H7 (cell line): ENCODE results near the gene NPHS1. TPM values are rescaled to one million over a fixed set of nuclear protein-coding genes. Genes with fewer than 3 reads are reported as not detected.
"Not testable (repeated sequence)": the region's sequence is repeated elsewhere in the genome, so short reads cannot be mapped to it uniquely, and the experiment has no call there.

Experiments
- DNase-seq: peaks from one replicate; pipeline ENCODE4 v3.0.0; 2012
- H3K27me3 ChIP-seq: 2 replicates; pipeline ENCODE4 v1.6.0; 2011; ENCODE audit warnings: mild to moderate bottlenecking, low read length; ENCODE audit not compliant: control insufficient read depth, insufficient read depth
- H3K36me3 ChIP-seq: replicated peaks from 2 replicates; pipeline ENCODE4 v1.5.1; 2011; ENCODE audit warnings: low read length; ENCODE audit not compliant: control insufficient read depth, insufficient read depth
- H3K4me3 ChIP-seq: 2 replicates; pipeline ENCODE4 v1.5.1; 2011; ENCODE audit warnings: low read depth, mild to moderate bottlenecking, control low read depth, low read length, moderate library complexity; ENCODE audit not compliant: insufficient read depth
- total RNA-seq: library from RNA; depleted of rRNA; stranded (reverse); fragments of >200 nt; shearing (Covaris generic); gene quantifications from 2 replicates; pipeline ENCODE4 v1.2.3, GENCODE V29; 2014

NPHS1 gene
- total RNA-seq, 1 experiment from 2014 or later, result not detected

GRCh38 chr19:35847911-35848310, 4.4 kb downstream of the NPHS1 start:
- DNase-seq, result peak; percentile 43
- H3K4me3 ChIP-seq, result no peak overlapping the region
- peaks cover 62% of the 10 kb centered on the region for H3K27me3 ChIP-seq
- H3K36me3 ChIP-seq, result no peaks in the 10 kb centered on the region

- peak; percentile 85 for DNase-seq
- H3K36me3 ChIP-seq, result no peaks in the 10 kb centered on the region
- peak overlapping the region; percentile 43; the same call in 1 of the 2 replicates for H3K4me3 ChIP-seq
- peaks cover 63% of the 10 kb centered on the region for H3K27me3 ChIP-seq
Measured at GRCh38 chr19:35846038-35846668, 6.2 kb downstream of the NPHS1 start.

- peak; percentile 89 for DNase-seq
- peaks cover 57% of the 10 kb centered on the region for H3K27me3 ChIP-seq
- H3K4me3 ChIP-seq, result peak overlapping the region; percentile 43
- no peaks in the 10 kb centered on the region for H3K36me3 ChIP-seq
Measured at GRCh38 chr19:35845215-35846037, 6.9 kb downstream of the NPHS1 start.

DNA sequence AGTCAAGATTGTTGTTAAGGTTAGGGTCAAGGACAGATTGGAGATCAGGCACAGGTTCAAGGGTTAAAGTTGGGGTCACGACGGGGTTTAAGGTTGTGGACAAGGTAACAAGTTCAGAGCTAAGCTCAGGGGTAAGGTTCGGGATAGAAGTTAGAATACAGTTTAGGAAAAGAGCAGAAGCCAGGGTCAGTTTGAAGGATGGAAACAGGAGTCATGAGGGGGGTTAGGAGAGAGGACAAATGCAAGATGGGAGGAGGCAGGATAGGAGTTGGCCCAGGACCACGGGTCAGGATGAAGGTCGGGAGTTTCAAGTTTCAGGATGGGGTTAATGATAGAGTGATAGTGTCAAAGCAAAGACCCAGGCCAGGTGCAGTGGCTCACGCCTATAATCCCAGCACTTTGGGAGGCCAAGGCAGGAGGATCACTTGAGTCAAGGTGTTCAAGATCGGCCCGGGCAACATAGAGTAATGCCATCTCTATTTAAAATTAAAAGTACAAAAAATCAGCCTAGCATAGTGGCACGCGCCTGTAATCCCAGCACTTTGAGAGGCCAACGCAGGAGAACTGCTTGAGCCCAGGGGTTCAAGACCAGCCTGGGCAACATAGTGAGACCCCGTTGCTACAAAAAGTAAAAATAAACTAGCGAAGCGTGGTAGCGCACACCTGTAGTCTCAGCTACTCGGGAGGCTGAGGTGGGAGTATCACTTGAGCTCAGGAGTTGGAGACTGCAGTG, 7.7 kb downstream of the NPHS1 start:
- DNase-seq, result peak; percentile 65
- Histone ChIP-seq H3K4me3 (no peak overlapping the region; the same call in 1 of the 2 replicates), H3K27me3 (peaks cover 57% of the 10 kb centered on the region), H3K36me3 (no peaks in the 10 kb centered on the region)

DNA sequence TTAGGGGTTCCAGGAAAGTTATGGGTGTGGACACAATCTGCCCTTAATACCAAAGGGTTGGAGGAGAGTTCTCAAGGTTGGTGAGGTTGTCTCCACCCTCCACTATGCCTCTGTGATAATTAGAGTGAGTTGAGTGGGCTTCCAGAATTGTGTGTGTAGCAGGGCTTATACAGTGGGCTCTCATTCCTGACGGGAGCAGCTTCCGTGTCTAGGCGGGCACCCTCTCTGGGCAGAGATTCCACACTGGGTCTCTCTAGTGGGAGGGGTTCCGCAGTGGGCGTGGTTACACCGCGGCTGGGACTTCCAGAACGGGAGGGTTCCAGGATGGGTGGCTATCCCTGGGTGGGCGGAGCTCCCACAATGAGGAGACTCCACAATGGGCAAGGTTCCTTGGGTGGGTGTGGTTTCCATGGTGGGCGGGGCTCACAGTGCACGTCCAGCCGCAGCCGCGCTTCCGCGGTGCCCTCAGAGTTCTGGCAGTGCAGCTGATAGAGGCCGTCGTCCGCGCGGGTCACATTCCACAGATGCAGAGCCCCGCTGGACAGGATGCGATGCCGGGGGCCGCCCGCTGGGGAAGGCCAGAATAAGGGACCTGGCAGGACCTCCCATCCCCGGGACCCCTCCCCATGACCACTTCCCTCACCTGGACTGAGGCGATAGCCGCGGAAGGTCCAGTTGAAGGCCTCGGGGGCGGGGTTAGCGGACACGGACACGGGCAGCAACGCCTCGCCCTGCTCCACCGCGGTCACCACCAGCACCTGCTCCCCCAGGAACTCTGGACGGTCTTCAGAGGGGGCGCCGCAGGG, 8.4 kb downstream of the NPHS1 start:
- H3K36me3 ChIP-seq, result no peaks in the 10 kb centered on the region
- DNase-seq, result peak; percentile 96
- H3K27me3 ChIP-seq, result peaks cover 53% of the 10 kb centered on the region
- H3K4me3 ChIP-seq, result peak overlapping the region; percentile 31; the same call in 1 of the 2 replicates

DNA sequence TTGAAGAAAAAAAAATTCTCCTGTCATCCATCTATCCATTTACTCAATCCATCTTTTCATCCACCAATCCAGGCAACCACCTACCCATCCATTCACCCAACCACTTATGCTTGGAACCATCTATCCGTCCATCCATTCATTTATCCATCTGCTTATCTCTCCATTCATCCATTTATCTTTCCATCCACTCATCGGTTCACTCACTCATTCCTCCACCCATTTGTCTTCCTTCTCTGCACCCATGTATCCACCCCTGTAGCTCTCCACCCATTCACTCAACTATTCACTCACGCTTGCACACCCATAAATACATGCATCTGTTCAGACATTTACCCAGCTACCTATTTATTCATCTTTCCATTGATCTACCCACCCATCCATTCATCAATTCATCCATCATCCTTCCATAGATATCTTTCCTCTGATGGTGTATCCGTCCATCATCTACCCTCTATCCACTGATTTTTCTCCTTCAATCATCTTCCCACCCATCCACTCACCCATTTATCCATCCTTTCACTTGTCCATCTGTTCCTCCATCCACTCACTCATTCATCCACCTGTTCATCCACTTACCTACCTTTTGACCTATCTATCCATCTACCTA, 9.5 kb downstream of the NPHS1 start:
- H3K4me3 ChIP-seq, result no peak overlapping the region
- no peaks in the 10 kb centered on the region for H3K36me3 ChIP-seq
- H3K27me3 ChIP-seq, result peaks cover 45% of the 10 kb centered on the region
- DNase-seq, result no peak

DNA sequence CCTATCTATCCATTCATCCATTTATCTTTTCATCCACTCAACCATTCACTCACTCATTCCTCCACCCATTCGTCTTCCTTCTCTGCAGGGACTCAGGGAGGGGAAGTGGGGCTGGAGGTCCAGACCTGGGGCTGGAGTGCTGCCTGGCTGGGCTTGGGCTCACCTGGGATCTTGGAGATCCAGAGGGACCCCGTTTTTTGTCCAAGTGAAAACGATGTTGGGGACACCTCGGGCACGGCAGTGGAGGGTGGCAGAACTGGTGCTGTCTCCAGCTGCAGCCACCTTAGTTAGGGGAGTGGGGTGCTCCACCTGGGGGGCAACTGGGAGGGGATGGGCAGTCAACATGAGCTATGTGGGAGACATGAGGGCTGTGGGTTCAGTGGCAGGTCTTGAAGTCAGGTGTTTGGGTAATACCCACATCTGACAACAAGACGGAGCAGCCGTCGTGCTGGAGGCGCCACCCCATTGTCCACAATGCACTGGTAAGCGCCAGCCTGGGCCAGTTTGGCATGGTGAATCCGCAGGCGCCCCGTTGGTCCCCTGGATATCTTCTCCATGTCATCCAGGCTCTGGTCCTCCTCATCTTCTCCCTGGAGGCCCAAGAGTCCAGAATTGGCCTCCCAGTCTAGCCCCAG, 10.2 kb downstream of the NPHS1 start:
- Histone ChIP-seq H3K4me3 (no peak overlapping the region), H3K36me3 (no peaks in the 10 kb centered on the region), H3K27me3 (peaks cover 46% of the 10 kb centered on the region)
- no peak for DNase-seq

DNA sequence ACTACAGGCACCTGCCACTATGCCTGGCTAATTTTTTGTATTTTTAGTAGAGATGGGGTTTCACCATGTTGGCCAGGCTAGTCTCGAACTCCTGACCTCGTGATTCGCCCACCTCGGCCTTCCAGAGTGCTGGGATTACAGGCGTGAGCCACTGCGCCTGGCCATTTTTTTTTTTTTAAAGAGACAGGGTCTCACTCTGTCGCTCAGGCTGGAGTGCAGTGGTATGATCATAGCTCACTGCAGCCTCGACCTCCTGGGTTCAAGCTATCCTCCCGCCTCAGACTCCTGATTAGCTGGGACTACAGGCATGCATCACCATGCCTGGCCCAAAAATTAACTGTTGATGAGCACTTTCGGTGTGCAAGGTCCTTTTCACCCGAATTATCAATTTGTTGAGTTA, 16.2 kb downstream of the NPHS1 start:
- not testable (repeated sequence) for H3K36me3 ChIP-seq, H3K4me3 ChIP-seq, DNase-seq, H3K27me3 ChIP-seq

GRCh38 chr19:35833972-35834371, 18.3 kb downstream of the NPHS1 start:
- no peak overlapping the region for H3K4me3 ChIP-seq
- H3K27me3 ChIP-seq, result peaks cover 11% of the 10 kb centered on the region; the same call in 1 of the 2 replicates
- DNase-seq, result peak; percentile 47
- no peaks in the 10 kb centered on the region for H3K36me3 ChIP-seq

- no peaks in the 10 kb centered on the region for H3K36me3 ChIP-seq
- peaks cover 10% of the 10 kb centered on the region; the same call in 1 of the 2 replicates for H3K27me3 ChIP-seq
- DNase-seq, result no peak
Measured at GRCh38 chr19:35832054-35832453, 20.2 kb downstream of the NPHS1 start.

GRCh38 chr19:35830986-35831385, 21.3 kb downstream of the NPHS1 start:
- no peaks in the 10 kb centered on the region for H3K36me3 ChIP-seq
- peaks cover 8% of the 10 kb centered on the region; the same call in 1 of the 2 replicates for H3K27me3 ChIP-seq
- DNase-seq, result no peak
- H3K4me3 ChIP-seq, result no peak overlapping the region

More at GRCh38 chr19:35832054-35832453, 20.2 kb downstream of the NPHS1 start:
- H3K4me3 ChIP-seq, result no peak overlapping the region

- Histone ChIP-seq H3K27me3 (peaks cover 8% of the 10 kb centered on the region; the same call in 1 of the 2 replicates), H3K4me3 (no peak overlapping the region), H3K36me3 (no peaks in the 10 kb centered on the region)
- DNase-seq, result peak; percentile 84
Measured at GRCh38 chr19:35828692-35829301, 23.5 kb downstream of the NPHS1 start.

DNA sequence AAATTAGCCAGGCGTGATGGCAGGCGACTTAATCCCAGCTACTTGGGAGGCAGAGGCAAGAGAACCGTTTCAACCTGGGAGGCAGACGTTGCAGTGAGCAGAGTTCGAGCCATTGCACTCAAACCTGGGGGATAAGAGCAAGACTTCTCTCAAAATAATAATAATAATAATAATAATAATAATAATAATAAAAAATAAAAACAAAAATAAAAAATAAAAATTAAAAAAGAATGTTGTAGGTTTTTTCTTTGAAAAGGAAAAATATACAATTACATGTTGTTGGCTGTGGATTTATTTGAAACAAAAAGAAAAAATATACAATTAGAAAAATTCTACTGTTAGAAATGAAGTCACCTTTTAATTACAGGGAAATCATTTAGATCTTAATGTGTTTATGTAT, 28.2 kb downstream of the NPHS1 start:
- no peak for DNase-seq
- Histone ChIP-seq H3K4me3 (no peak overlapping the region), H3K36me3 (no peaks in the 10 kb centered on the region), H3K27me3 (peaks cover 2% of the 10 kb centered on the region; the same call in 1 of the 2 replicates)
